Neural cell (in vitro differentiated cells): Measurements from ENCODE around the gene DPP10.

Source experiments
- POLR2AphosphoS5 ChIP-seq: IDR thresholded peaks from 2 replicates; pipeline ENCODE4 v1.6.1; 2012
- SMC3 ChIP-seq: fragments of 450-650 bp; conservative IDR thresholded peaks from 2 replicates; pipeline ENCODE4 v1.6.1; 2014; ENCODE audit warnings: antibody characterized with exemption, mild to moderate bottlenecking, moderate library complexity; ENCODE audit not compliant: poor library complexity
- TF ChIP-seq, protein P1 (sequence below): fragments of 450-650 bp; IDR thresholded peaks from 2 replicates; pipeline ENCODE4 v1.5.1; 2014; ENCODE audit warnings: antibody characterized with exemption, mild to moderate bottlenecking, moderate library complexity; ENCODE audit not compliant: poor library complexity, severe bottlenecking

GRCh38 chr2:115887209-115887776 is 1444.9 kb downstream of the DPP10 start:
- TF ChIP-seq SMC3 (no peak), POLR2AphosphoS5 (no peak)
- TF ChIP-seq, protein P1, sequence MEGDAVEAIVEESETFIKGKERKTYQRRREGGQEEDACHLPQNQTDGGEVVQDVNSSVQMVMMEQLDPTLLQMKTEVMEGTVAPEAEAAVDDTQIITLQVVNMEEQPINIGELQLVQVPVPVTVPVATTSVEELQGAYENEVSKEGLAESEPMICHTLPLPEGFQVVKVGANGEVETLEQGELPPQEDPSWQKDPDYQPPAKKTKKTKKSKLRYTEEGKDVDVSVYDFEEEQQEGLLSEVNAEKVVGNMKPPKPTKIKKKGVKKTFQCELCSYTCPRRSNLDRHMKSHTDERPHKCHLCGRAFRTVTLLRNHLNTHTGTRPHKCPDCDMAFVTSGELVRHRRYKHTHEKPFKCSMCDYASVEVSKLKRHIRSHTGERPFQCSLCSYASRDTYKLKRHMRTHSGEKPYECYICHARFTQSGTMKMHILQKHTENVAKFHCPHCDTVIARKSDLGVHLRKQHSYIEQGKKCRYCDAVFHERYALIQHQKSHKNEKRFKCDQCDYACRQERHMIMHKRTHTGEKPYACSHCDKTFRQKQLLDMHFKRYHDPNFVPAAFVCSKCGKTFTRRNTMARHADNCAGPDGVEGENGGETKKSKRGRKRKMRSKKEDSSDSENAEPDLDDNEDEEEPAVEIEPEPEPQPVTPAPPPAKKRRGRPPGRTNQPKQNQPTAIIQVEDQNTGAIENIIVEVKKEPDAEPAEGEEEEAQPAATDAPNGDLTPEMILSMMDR: no peak
